Stomach (tissue), 4 donors: ENCODE results near the gene RIC8A.

Experiments
- POLR2AphosphoS5 ChIP-seq, 3 donors: sonication (generic); formaldehyde crosslinking; IDR thresholded peaks; one replicate each; pipeline ENCODE4 v1.6.1; 2016; ENCODE audit warnings: antibody characterized with exemption in 3 of 3
- TF ChIP-seq, protein P1 (sequence below), 7 experiments: fragments of 450-650 bp in 4 of 7; fragments of 200-600 bp in 3 of 7; sonication (generic) in 3 of 7; IDR thresholded peaks; one replicate each; pipeline ENCODE4 v1.5.1; 2016 to 2019; ENCODE audit warnings: antibody characterized with exemption in 7 of 7, control low read depth in 2 of 7, mild to moderate bottlenecking in 1 of 7

DNA sequence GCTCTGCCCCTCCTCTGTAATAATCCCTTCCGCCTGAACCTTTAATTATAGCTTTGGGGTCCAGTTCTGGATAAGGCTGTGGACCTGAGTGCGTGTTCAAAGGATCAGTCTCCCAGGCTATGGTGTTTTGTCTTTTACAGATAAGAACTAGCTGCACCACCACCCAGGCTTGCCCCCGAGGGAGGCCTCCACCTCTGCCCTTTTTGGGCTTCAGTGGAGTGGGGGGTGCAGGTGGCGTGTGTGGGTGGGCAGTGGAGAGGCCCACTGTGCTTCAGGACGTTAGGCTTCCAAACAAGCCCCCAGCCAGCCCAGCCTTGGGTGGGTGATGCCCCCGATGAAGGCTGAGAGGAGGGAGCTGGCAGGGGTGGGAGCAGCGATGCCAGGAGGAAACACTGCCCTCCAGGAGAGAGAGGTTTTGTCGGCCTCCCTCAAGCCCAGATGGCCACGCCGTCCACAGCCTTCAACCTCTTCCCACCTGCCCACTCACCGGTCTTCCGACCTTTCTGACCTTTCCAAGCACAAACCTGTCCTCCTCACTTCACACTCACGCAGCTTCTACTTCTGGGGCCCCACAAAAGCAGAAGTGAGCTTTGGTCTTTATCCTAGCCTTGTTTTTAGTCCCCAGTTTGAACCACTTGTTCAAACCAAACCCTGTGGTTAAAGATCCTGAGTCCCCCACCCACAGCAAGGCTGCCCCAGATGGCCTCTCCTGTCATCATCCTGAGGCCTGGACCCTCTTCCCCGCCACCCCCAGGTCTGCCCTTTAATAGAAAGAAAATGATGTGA lies 49.6 kb downstream of the RIC8A start:
- TF ChIP-seq, protein P1, sequence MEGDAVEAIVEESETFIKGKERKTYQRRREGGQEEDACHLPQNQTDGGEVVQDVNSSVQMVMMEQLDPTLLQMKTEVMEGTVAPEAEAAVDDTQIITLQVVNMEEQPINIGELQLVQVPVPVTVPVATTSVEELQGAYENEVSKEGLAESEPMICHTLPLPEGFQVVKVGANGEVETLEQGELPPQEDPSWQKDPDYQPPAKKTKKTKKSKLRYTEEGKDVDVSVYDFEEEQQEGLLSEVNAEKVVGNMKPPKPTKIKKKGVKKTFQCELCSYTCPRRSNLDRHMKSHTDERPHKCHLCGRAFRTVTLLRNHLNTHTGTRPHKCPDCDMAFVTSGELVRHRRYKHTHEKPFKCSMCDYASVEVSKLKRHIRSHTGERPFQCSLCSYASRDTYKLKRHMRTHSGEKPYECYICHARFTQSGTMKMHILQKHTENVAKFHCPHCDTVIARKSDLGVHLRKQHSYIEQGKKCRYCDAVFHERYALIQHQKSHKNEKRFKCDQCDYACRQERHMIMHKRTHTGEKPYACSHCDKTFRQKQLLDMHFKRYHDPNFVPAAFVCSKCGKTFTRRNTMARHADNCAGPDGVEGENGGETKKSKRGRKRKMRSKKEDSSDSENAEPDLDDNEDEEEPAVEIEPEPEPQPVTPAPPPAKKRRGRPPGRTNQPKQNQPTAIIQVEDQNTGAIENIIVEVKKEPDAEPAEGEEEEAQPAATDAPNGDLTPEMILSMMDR (IDR thresholded peaks at IDR 0.05): no peak
- TF ChIP-seq POLR2AphosphoS5 (IDR thresholded peaks at IDR 0.05): no peak
